Measurements from ENCODE around the gene ROBO2. TPM values are rescaled to one million over a fixed set of nuclear protein-coding genes. Genes with fewer than 3 reads are reported as not detected.

Gene ROBO2
- total and polyA plus RNA-seq, 3 donors from 2014 or later: 16.1 to 23.3 (median 17.7) TPM

Small RNAs within 50 kb of the gene (small RNA-seq; reads per million reads assigned to genes)
- 0 reads per million in 2 donors for gene RNU6-386P
